Anterior cingulate cortex (tissue), 58 donors: ENCODE measurements around the gene ROR2.

ENCODE experiments used
- DNase-seq, 58 donors: peaks; one replicate each; lab custom pipeline; 2025; lab: John Stamatoyannopoulos, UW

ROR2 gene

DNA sequence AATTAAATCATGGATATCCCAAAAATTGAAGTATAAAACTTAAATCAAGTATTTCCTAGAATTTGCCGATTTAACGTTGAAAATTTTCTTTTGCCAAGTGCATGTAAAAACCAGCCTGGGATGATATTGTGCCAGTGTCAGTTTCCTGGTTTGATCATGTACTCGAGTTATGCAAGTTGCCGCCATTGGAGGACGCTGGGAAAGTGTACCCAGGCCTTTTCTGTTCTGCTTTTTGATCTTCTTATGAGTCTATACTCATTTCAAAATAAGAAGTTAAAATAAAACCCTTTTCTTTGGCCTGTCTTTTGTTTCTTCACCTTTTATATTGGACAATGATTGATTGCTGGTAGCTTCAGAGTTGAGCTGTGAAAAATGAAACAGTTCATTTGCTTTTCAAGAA is 433.3 kb downstream of the ROR2 start:
- no peak for DNase-seq

GRCh38 chr9:91516081-91516480 is 433.9 kb downstream of the ROR2 start:
- no peak for DNase-seq

GRCh38 chr9:91515074-91515687 is 434.8 kb downstream of the ROR2 start:
- DNase-seq, result peak in 37 of 58 donors; percentile 1 to 58 (median 31)
